Neutrophil (primary cell): ENCODE data around the gene BANP.
"Not testable (repeated sequence)": the region's sequence is repeated elsewhere in the genome, so short reads cannot be mapped to it uniquely, and the experiment has no call there.

Experiments
- H3K27ac ChIP-seq: fragments of 200-600 bp; sonication (generic); 2 replicates; pipeline ENCODE4 v1.5.1; 2016; ENCODE audit warnings: mild to moderate bottlenecking, moderate library complexity
- H3K27me3 ChIP-seq: fragments of 200-600 bp; sonication (generic); 2 replicates; pipeline ENCODE4 v1.6.0; 2016; ENCODE audit warnings: mild to moderate bottlenecking
- H3K36me3 ChIP-seq: fragments of 200-600 bp; sonication (generic); 2 replicates; pipeline ENCODE4 v1.5.1; 2017
- H3K4me1 ChIP-seq, 2 experiments: fragments of 200-600 bp in 1 of 2; sonication (generic) in 1 of 2; 1 replicate in 1 of 2; 2 replicates in 1 of 2; pipeline versions ENCODE4 v1.5.1 to v1.6.1; 2013 to 2016; ENCODE audit warnings: low read depth in 1 of 2, low read length in 1 of 2, mild to moderate bottlenecking in 1 of 2, moderate library complexity in 1 of 2; ENCODE audit not compliant: control insufficient read depth in 1 of 2, insufficient read depth in 1 of 2
- H3K4me3 ChIP-seq, 2 experiments: fragments of 200-600 bp in 1 of 2; sonication (generic) in 1 of 2; 1 replicate in 1 of 2; 2 replicates in 1 of 2; pipeline ENCODE4 v1.5.1; 2013 to 2016; ENCODE audit warnings: low read depth in 1 of 2, low read length in 1 of 2, mild to moderate bottlenecking in 1 of 2, moderate library complexity in 1 of 2
- H3K9me3 ChIP-seq: fragments of 200-600 bp; sonication (generic); 2 replicates; pipeline ENCODE4 v1.5.1; 2016
- CTCF ChIP-seq: fragments of 200-600 bp; sonication (generic); IDR thresholded peaks from 2 replicates; pipeline ENCODE4 v1.5.1; 2016; ENCODE audit warnings: antibody characterized with exemption

The BANP gene

GRCh38 chr16:88050952-88051660 is 99.9 kb downstream of the BANP start:
- Histone ChIP-seq H3K4me3 (no peak overlapping the region), H3K36me3 (peaks cover 83% of the 10 kb centered on the region), H3K27ac (no peak overlapping the region), H3K27me3 (no peaks in the 10 kb centered on the region), H3K4me1 (no peaks in the 10 kb centered on the region), H3K9me3 (no peaks in the 10 kb centered on the region)
- no peak for TF ChIP-seq CTCF

GRCh38 chr16:88052661-88053060 is 101.4 kb downstream of the BANP start:
- Histone ChIP-seq H3K36me3 (peaks cover 87% of the 10 kb centered on the region), H3K9me3 (no peaks in the 10 kb centered on the region), H3K4me1 (no peaks in the 10 kb centered on the region), H3K27me3 (no peaks in the 10 kb centered on the region), H3K4me3 (no peak overlapping the region), H3K27ac (no peak overlapping the region)
- TF ChIP-seq CTCF, result no peak

- H3K9me3 ChIP-seq, H3K4me3 ChIP-seq, H3K4me1 ChIP-seq, H3K27ac ChIP-seq, H3K27me3 ChIP-seq: not testable (repeated sequence)
- H3K36me3 ChIP-seq, result peaks cover 87% of the 10 kb centered on the region
Observed at GRCh38 chr16:88053479-88053878, 102.2 kb downstream of the BANP start.

GRCh38 chr16:88055356-88055755 is 104.1 kb downstream of the BANP start:
- TF ChIP-seq CTCF, result no peak
- no peak overlapping the region for H3K27ac ChIP-seq
- H3K4me1 ChIP-seq, result no peaks in the 10 kb centered on the region
- H3K36me3 ChIP-seq, result peaks cover 87% of the 10 kb centered on the region
- no peak overlapping the region for H3K4me3 ChIP-seq
- no peaks in the 10 kb centered on the region for H3K27me3 ChIP-seq
- H3K9me3 ChIP-seq, result no peaks in the 10 kb centered on the region

- H3K36me3 ChIP-seq, result peaks cover 87% of the 10 kb centered on the region
- H3K4me1 ChIP-seq, result no peaks in the 10 kb centered on the region
- no peak for TF ChIP-seq CTCF
- no peaks in the 10 kb centered on the region for H3K27me3 ChIP-seq
- H3K4me3 ChIP-seq, result no peak overlapping the region
- no peaks in the 10 kb centered on the region for H3K9me3 ChIP-seq
- no peak overlapping the region for H3K27ac ChIP-seq
Observed at GRCh38 chr16:88056212-88056611, 105.0 kb downstream of the BANP start.

- no peak overlapping the region for H3K27ac ChIP-seq
- no peaks in the 10 kb centered on the region for H3K4me1 ChIP-seq
- H3K27me3 ChIP-seq, result no peaks in the 10 kb centered on the region
- no peak overlapping the region for H3K4me3 ChIP-seq
- no peak for TF ChIP-seq CTCF
- H3K9me3 ChIP-seq, result no peaks in the 10 kb centered on the region
- H3K36me3 ChIP-seq, result peaks cover 85% of the 10 kb centered on the region
Observed at GRCh38 chr16:88057656-88058055, 106.4 kb downstream of the BANP start.
